HG03175 (cell line): ENCODE results near the gene COPS2.

Experiments
- ATAC-seq: cut with Tn5 transposase; IDR thresholded peaks from one replicate; pipeline ENCODE4 v1.9.1; 2021; ENCODE audit warnings: mild to moderate bottlenecking, moderate library complexity; ENCODE audit not compliant: unreplicated experiment

Gene COPS2

DNA sequence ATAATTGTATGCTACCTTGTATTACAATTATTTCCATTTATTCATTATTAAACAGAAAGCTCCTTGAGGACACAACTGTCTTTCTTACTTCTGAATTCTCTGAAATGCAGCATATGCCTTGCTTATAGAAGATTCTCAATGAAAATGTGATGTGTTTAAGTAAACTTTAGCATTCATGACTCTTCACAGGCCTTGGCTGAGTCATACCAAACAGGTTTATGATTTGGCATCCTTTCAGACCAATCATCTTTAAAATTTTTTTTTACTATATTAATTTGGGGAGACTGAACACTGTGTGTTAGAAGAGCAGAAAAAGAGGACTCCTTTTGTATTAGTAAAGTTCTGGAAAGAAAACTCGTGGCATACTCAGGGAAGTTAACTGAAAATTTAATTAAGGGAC is 8.3 kb upstream of the COPS2 start:
- no peak for ATAC-seq

DNA sequence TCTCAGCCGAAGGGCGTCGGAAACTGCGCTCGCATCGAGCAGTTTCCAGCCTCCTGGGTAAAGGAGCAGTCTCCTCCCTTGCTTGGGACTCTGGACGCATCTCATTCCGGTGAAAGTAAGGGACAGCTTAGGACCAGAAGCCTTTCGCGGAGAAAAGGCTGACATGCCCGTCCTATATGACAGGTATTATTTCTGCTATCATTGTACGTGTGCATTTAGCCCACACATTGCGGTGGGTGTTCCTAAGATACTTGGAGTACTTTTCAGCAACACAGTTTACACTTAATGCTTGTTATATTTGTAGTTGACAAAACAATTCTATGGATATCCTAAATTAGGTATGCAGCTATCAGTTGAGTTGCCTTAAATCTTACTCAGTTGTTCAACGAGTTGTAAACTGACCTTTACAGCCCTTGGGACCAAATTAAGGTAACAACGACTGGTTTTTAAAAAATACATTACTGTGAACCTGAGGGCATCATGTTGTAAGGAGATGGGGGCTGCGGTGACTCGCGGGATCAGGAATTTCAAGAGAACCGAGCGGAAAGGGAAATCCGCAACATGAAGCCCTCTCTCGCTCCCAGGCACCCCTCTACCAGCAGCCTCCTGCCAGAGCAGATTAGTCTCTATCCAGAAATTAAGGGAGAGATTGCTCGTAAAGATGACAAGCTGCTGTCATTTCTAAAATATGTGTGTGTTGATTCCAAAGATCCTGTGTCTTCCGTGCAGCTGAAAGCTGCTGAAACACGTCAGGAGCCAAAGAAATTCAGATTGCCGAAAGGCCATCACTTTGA is 632 bp upstream of the COPS2 start:
- ATAC-seq: peak; percentile 24

GRCh38 chr15:49154799-49155109 is 645 bp downstream of the COPS2 start:
- peak; percentile 16 for ATAC-seq

- ATAC-seq: no peak
These were observed 1.0 kb downstream of the COPS2 start for GRCh38 chr15:49154359-49154758.

DNA sequence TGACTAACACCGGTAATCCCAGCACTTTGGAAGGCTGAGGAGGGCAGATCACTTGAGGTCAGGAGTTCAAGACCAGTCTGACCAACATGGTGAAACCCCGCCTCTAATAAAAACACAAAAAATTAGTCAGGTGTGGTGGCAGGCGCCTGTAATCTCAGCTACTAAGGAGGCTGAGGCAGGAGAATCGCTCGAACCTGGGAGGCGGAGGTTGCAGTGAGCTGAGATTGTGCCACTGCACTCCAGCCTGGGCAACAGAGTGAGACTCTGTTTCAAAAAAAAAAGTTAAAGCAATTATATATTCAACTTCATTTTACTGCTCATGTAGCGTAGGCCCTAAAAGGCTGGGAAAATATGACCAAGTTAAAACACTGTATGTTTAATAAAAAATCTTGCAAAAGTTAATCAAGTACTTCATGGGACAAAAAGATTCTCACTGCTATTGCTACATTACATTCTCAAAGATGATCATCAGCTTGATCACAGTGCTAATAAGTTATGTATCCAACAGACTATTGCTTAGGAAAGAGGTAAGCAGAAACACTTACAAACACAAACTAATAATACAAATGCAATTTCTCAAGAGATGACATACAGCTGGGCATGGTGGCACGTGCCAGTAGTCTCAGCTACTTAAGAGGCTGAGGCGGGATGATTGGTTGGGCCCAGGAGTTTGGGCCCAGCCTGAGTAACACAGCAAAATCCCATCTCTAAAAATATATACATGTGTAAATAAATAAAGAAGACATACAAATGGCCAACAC is 2.7 kb downstream of the COPS2 start:
- no peak for ATAC-seq

GRCh38 chr15:49151831-49152230 is 3.6 kb downstream of the COPS2 start:
- no peak for ATAC-seq

GRCh38 chr15:49148727-49149126 is 6.7 kb downstream of the COPS2 start:
- ATAC-seq: no peak

DNA sequence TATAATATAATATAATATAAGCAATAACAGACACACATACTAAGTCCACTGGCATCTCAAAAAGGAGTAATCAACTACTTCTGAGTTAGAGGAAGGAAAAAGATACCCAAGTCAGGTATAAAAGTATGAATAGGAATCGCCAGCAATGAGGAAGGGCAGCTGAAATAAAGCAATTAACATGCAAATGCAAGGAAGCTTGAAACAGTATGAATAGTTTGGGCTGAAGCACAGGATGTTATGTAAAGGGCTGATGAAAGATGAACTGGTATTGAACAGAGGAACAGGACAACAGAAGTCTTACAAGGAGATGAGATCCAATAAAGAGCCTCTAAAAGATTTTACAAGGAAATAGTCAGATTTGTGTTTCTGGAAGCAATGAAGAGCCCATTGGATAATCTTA is 7.1 kb downstream of the COPS2 start:
- ATAC-seq: no peak

- no peak for ATAC-seq
These were observed 9.5 kb downstream of the COPS2 start for GRCh38 chr15:49145651-49146609.

DNA sequence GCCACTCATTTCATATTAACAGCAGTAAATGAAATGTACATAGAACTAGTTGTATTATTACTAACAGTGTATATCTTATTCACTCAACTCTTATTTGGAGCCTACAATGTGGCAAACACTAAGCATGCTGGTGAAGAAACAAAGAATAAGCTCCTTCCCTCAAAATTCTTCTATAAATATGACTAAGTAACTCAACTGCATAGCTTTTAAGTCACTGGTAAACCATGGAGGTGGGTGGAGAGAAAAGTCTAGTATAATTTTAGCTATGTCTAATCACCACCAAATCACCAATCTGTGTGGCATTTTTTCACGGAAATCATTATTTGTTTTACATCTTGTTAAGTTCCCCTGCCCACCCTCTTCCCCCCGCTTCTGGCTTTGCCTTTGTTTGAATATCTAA is 17.5 kb downstream of the COPS2 start:
- ATAC-seq: no peak

DNA sequence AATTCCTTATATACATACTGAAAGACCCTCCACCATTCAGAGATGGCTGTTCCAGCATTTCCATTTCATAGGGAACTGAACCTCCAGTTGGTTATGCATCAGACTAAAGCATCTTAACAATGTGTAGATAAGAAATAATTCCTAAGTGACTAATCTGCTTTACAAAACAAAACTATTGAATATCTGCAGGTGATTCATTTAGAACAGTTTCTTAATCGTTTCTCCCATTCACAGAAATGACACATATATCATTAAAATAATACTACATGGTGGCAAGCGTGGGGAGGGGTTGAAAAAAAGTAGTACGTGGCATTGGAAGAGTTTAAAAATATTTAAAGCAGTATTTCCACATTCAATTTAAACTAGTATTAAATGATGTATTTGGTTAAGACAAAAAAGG is 19.5 kb downstream of the COPS2 start:
- no peak for ATAC-seq

GRCh38 chr15:49135342-49135857 is 20.0 kb downstream of the COPS2 start:
- peak; percentile 74 for ATAC-seq

DNA sequence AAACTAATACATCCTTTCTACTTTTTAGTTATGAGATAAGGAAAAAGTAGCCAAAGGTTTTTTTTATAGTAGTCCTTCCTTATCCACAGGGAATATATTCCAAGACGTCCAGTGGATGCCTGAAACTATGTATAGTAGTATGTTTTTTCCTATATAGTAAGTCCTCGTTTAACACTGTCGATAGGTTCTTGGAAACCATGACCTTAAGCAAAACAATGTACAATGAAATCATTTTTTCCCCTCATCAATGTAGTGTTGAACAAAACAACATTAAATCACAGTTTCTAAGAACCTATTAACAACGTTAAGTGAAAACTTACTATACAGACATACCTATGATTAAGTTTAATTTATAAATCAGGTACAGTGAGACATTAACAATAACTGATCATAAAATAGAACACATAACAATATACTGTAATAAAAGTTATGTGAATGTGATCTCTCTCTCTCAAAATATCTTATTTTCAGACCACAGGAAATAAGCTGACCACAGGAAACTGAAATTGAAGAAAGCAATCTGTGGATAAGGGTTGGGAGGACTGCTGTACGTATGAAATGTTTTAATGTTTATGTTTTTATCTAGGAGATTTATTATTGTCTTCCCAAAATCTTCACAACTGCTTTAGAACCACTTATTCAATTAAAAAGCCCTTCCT is 20.6 kb downstream of the COPS2 start:
- peak; percentile 44 for ATAC-seq

- no peak for ATAC-seq
These were observed 24.0 kb downstream of the COPS2 start for GRCh38 chr15:49131403-49131802.

DNA sequence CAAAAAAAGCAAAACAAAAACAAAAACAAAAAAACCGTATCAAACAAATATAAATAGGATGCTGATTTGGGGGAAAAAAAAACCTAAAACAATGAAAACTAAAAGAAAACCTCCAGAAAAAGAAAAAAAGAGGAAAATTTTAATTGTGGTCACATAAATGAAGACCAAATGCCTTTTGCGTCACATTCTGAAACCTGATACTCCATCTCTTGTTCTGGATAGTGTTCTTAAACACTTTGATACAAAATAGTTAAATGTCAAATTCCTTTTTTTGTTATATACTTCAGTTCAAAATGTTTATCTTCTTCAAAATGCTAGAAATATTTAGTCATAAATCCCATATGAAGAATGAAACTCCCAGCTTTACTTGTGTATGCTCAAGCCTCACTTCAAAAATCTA is 31.0 kb downstream of the COPS2 start:
- no peak for ATAC-seq

DNA sequence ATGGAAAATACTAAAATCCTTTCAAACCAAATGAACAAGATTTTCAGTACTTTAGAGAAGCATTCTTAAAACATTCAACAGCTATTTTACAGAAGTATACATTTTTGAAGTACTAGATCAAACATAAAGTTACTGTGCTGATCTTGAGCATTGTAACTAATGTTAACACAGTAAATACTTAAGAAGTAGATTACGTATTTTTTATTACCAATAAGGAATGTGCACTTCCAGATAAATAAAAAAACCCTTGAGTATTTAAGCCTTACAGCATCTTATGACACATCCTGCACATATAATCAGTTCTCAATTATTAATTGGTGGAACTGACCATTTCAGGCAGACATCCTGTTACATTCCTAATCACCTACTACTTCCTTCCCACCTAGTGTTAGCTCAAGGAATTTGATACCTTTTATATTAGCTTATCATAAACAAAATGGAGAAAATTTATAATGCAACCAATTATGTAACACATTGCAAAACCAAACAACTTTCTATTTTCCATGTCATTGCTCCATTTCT is 32.8 kb downstream of the COPS2 start:
- no peak for ATAC-seq

GRCh38 chr15:49121901-49122300 is 33.5 kb downstream of the COPS2 start:
- no peak for ATAC-seq

- no peak for ATAC-seq
These were observed 34.6 kb downstream of the COPS2 start for GRCh38 chr15:49120832-49121231.

DNA sequence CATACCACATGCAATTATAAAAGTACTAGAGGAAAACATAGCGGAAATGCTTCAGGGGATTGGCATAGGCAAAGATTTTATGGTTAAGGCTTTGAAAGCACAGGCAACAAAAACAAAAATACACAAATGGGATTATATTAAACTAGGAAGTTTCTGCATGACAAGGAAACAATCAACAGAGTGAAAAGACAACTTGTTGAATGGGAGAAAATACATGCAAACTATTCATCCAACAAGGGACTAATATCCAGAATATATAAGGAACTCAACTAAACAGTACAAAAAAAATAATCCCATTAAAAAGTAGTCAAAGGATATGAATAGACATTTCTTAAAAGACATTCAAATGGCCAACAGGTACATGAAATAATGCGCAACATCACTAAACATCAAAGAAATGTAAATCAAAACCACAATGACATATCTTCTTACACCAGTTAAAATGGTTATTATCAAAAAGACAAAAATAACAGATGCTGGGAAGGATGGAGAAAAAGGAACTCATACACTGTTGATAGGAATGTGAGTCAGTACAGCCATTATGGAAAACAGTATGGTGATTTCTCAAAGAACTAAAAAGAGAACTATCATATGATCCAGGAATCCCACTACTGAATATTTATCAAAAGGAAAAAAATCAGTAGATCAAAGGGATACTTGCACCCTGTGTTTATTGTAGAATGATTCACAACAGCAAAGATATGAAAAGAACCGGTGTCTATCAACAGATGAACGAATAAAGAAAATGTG is 39.1 kb downstream of the COPS2 start:
- no peak for ATAC-seq

- ATAC-seq: no peak
These were observed 40.3 kb downstream of the COPS2 start for GRCh38 chr15:49115062-49115461.
